ENCODE measurements around the gene GOLPH3.
"Not testable (repeated sequence)": the region's sequence is repeated elsewhere in the genome, so short reads cannot be mapped to it uniquely, and the experiment has no call there.

Gene GOLPH3

DNA sequence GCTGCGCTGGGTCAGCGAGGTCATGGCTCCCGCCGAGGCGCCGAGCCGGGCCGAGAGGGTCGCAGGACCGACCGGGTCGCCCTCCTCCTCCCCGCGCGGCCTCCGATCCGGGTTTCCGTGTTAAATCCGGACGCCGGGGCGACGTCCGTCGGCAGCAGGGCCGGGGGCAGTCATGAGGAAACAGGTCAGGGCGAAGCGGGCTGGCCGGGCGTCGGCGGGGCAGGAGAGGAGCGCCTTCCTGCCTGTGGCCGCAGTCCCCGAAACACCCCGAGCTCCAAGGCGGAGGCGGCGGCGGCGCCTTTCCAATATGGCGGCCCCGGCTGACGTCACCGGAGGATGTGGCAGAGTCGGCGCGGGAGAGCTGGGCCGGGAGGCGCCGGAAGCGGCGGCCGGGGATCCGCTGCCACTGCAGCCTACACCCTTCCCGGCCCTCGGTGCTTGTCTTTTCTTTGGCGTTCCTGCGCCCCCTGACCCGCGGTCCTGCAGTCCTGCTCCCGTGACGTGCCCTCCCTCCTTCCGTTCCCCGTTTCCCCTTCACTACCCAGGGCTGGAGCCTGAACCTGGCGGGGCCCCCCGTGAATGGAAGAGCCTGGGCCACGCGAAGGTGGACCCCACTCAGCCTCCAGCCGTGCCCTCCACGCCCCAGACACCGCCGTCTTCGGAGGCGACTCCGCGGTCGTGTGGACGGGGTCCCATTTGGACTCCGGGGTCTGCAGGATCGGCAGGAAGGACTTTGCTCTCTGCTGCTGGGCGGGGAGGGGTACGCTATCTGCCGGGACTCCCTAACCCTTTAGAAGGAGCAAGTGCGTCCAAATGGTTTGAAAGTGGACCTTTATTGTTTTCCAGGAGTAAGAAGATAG lies at the start of gene GOLPH3:
Gene GOLPH3, minus strand, starts transcription at position 309 of the 860 bp plus-strand sequence. Its CDS starts 285 bp downstream, at position 24.
- DNase-seq, result peak; percentile 89

DNA sequence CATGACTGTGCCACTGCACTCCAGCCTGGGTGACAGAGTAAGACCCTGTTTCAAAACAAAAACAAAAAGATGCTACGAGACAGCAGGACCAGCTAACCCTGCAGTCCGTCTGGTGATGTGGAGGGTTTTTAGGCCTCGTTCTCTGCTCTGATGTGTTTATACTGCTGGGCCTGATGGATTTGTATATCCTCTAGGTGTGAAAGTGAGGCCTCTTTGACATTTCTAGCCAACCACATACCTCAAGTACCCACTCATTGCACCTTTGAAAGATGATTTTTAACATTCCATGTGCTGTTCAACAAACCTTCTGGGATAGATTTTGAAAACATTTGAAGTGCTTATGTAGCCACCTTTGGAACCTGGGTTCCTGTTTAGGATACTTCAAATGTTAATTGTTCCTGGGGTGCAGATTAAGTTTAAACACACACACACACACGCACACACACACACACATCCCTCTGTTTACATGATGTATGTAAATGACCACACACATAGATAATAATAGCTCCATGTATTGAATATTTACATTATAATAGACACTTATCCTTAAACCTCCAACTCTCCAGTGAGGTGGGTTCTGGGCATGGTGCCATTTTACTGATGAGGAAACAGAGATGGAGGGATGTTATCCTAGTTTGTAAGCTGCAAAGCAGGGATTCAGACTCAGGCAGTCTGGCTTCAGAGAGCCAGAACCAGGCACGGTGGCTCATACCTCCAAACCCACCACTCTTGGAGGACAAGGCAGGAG lies 48.8 kb upstream of the GOLPH3 start:
- DNase-seq, result no peak

DNA sequence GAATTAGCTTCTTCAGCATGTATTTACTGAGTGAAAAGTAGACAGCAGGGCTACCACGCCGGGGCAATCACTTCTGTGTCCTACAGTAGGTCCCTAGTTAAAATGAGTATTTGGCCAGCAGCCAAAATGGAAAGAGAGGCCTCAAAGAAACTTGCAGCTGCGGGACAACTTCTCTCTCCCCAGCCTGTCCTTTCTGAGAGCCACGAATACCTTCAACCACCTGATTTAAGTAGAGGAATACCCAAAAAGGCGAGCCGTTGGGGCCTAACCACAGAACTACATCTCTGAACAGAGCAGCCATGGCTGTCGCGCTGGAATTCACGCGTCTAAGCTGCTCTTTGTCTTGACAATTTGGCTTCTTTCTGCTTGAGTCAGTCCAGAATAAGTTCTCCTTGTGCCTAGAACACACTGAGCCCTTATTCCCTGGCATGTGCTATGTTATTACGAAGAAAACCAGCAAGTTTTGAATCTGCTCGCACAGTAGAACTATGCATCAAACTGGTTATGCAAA lies 43.8 kb upstream of the GOLPH3 start:
- DNase-seq, result no peak

DNA sequence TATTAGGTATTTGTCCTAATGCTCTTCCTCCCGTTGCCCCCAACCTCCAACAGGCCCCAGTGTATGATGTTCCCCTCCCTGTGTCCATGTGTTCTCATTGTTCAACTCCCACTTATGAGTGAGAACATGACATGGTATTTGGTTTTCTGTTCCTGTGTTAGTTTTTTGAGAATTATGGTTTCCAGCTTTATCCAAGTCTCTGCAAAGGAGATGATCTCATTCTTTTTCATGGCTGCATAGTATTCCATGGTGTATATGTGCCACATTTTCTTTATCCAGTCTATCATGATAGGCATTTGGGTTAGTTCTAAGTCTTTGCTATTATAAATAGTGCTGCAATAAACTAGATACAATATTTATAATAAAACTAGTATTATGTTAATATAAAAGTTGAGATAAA lies 40.2 kb upstream of the GOLPH3 start:
- not testable (repeated sequence) for DNase-seq

DNA sequence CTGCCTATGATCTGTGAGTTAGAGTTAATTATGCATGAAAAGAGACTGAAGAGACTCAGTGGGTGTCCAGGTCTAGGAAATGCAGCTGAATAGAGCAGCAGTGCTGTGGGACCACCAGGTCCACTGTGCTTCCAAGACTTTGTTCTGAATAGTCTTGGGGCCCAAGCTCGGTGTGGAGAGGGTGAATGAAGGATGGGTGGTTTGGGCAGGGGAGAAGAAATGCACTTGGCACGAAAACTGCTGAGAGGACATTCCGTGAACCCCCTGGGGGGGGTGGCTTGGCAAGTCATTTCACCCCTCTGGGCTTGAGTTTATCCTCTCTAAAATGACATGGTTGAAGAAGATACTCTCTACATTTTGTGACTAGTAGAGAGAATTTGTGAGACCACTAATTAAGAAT lies 36.0 kb upstream of the GOLPH3 start:
- no peak for DNase-seq

DNA sequence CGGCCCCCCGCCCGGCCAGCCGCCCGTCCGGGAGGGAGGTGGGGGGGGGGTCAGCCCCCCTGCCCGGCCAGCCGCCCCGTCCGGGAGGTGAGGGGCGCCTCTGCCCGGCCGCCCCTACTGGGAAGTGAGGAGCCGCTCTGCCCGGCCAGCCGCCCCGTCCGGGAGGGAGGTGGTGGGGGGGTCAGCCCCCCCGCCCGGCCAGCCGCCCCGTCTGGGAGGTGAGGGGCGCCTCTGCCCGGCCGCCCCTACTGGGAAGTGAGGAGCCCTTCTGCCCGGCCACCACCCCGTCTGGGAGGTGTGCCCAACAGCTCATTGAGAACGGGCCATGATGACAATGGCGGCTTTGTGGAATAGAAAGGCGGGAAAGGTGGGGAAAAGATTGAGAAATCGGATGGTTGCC lies 34.7 kb upstream of the GOLPH3 start:
- DNase-seq, result not testable (repeated sequence)

DNA sequence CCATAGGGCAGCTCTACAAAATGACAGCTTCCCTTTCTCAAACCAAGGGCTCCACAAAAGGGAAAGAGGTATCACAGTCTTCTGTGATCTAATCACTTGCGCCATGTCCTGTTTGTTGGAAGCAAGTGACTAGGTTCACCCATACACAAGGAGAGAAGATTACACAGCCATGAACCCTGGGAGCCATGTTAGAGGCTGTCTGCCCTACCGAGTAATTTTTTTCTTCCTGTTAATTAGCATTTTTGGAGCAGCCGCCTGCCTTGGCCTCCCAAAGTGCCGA lies 33.2 kb upstream of the GOLPH3 start:
- no peak for DNase-seq

DNA sequence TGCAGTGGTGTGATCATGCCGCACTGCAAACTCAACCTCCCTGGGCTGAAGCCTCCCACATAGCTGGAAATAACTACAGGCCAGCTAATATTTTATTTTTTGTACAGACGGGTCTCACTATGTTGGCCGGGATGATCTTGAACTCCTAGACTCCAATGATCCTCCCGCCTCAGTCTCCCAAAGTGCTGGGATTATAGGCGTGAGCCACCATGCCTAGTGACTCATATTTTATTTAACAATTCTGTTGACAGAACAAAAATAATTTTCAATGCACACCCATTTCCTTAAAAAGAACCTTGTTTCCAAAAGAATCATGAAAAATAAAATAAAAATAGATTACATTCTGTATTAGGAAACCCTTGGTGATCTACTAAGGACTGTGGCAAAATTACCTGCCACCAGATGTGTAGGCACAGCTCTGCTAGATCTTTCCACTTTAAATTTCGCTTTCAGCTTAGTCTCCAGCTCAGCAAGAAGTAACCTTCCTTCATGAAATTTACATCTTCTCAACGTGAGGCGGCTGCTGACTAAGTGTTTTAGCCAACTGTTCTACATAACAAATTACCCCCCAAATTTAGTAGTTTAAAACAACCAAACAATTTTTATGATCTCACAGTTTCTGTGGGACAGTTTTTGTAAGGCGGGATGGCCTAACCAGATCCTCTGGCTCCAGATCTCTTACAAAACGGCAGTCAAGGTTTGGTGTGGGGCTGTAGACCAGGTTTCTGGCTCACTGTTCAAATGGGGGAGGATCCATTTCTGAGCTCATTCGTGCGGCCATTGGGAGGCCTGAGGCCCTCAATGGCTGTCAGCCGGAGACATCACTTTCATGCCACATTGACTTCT lies 32.6 kb upstream of the GOLPH3 start:
- DNase-seq, result no peak

DNA sequence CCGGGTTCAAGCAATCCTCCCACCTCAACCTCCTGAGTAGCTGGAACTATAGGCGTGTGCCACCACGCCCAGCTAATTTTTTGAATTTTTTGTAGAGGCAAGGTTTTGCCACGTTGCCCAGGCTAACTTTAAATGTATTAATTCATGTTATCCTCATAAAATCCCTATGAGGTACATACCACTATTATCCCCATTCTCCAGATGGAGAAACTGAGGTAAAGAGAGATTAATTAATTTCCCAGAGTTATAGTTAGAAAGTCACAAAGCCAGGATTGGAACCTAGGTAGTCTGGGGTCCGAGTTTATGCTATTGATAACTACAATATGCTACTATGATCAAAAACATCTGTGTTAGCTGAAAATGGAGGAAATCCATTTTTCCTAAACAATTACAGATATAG lies 31.9 kb upstream of the GOLPH3 start:
- DNase-seq, result no peak

DNA sequence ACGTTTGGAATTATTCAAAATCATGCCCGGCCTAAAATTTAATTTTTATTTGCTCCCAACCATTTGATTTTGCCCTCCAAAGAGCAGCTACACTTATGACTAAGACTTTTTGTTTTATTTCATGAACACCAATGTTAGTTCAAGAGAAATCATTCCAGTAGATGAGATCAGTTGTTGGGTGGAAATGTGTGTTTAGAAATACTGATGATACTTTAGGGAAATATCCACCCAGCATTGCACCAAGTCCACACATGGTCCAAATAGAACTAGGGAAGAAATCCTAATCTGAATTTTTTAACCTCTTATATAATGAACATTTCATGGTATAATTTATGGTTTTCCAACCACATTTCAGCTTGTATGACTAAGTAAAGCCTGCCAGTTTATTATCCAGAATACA lies 28.3 kb upstream of the GOLPH3 start:
- DNase-seq, result no peak

DNA sequence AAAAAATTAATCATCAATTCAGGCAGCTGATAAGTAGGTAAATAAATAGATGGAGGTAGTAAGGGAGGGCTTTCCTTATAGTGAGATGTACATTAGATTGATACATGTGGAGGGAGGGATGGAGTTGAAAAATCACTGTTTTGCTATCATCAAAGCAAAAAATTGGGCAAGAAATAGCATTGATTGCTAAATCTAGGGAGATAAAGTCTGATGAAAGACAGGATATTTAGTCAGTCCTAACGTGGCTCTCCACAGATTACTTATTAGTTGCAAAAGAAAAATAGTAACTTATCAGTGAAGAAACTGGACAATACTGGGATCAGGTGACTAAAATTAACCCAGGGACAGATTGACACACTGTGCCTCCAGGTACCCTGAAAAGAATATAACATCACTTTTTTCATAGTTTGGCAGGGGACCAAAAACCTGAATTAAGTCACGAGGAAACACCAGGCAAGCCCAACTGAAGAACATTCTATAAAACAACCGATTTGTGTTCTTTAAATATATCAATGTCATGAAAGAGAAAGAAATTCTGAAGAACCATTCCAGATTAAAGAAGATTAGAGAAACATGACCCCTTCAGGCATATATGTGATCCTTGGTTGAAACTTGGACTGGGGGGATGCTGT lies 27.1 kb upstream of the GOLPH3 start:
- DNase-seq, result no peak

DNA sequence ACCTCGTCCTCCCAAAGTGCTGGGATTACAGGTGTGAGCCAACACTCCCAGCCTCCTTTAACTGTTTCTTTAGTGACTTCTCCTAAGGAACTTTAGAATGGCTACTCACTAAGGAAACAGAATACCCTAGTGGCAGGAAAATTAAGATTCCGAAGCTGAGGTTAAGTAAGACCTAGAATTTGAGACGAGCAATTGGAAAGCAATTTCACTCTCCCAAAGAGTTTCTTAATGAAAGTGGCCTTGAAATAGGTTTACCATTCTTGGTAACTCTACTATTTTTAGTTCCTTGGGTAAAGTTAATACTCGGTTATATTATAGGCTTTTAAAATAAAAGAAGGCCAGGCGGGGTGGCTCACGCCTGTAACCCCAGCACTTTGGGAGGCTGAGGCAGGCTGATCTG lies 22.9 kb upstream of the GOLPH3 start:
- no peak for DNase-seq

DNA sequence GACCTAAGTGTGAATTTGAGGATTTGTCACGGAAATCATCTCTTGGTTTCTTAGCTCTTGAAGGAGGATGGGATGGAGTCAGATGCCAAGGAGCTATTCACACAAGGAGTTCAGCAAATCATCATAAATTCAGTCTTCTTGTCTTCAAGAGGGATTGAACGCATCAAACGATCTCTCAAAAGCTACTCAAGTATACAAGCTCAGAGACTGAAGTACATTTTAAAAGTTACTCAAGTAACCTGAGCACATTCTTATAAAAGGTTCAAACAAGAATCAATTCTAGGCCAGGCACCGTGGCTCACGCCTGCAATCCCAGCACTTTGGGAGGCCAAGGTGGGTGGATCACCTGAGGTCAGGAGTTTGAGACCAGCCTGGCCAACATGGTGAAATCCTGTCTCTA lies 21.1 kb upstream of the GOLPH3 start:
- DNase-seq, result no peak

DNA sequence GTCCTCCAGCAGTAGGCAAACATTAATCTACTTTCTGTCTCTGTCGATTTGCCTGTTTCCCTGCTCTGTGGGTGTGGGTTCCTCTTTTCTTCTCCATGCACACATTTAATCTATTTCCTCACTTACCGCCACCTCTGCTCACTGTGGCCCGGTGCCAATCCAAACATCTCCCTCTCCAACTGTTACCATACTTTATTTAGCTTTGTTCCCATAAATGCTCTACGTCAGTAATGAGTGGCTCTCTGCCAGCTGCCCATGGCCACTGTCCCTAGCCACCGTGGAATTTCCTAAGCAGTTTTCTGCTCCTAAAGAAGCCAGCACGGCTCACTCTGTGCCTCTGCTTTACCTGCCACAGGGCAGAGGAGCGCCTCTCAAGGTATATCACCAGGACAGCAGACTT lies 19.5 kb upstream of the GOLPH3 start:
- DNase-seq, result no peak

DNA sequence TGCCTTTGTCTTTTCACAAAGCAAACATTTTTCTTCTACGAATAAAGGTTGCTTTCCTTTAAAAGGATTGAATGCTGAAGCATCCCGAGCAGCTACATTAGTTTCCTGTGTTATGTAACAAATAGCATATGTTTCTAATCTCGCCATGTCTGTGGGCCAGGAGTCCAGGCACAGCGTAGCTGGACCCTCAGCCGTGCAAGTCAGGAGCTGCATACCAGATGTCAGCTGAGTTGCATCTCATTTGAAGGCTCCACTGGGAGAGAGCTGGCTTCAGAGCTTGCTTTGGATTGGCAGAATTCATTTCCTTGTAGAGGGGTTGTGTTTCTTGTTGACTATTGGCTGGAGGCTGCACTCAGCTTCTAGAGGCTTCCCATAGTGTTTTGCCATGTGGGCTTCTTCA lies 16.0 kb upstream of the GOLPH3 start:
- DNase-seq, result no peak

DNA sequence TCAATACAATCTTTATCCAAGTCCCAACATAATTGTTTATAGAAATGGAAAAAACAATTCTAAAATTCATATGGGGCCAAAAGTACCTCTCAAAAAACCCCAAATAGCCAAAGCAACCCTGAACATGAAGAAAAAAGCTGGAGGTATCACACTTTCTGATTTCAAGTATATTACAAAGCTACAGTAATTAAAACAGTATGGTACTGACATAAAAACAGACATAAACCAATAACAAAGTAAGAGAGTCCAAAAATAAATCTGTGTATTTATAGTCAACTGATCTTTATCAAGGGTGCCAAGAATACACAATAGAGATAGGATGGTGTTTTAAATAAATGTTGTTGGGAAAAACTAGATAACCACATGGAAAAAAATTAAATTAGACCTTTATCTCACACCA lies 13.6 kb upstream of the GOLPH3 start:
- no peak for DNase-seq

DNA sequence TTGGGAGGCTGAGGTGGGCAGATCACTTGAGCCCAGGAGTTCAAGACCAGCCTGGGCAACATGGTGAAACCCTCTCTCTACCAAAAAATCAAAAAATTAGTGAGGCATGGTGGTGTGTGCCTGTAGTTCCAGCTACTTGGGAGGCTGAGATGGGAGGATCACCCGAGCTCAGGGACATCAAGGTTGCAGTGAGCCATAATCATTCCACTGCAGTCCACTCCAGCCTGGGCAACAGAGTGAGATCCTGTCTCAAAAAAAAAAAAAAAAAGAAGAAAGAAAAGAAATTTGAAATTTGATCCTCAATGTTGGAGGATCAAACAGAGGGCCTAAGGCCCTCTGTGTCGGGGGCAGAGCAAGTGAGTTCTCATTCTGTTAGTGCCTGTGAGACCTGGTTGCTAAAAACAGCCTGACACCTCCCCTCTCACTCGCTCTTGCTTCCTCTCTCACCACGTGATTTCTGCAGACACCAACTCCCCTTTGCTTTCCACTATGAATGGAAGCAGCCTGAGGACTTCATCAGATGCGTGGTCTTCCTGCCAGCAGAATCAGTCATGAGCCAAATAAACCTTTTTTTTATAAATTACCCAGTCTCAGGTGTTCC lies 8.4 kb upstream of the GOLPH3 start:
- no peak for DNase-seq

DNA sequence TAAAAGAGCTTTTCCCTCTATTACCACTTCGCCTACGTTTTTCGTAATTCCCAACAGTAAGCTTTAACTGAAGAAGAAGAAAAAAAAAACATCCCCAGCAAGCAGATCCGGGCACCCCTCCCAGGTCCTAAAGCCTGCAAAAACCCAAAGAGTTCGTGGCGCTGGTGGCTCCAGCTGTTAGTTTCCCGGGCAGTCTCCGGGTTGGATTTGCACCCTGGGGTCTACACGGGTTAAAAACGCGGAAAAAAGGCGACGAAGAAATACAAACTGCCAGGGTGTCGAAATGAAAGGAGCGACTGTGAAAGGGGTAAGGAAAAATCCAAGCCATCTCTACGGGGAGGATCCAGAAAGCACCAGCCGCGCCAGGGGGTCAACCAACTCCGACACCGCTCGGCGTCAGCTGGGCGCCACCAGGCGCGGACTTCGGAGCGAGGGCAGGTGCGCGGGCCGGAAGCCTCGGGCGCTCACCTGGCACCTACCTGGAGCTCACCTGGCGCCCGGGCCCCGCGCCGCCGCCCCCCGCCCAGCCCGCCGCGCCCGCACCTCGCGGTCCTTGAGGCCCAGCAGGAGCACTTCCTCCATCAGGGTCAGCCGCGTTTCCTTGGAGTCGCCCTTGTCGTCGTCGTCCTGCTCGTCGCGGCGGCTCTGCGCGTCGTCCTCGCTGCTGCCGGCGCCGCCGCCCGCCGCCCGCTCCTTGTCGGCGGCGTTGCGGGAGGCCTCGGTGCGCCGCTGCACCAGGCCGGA lies 680 bp downstream of the GOLPH3 start:
- DNase-seq, result peak; percentile 14

DNA sequence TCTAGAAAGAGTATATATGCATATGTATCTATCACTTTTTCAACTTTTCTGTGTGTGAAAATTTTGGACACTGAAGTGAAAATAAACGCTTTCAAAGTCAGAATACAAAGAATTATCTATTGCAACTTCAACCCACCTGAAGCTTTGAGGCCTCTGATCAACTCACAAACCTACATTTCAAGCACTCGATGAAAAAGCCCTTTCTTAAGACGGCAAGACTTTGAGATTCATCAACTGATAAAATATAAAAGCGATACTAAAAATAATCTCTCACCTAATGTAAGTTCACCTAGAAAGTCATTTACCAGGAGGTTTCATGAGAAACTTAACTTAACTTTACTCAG lies 1.2 kb downstream of the GOLPH3 start:
- DNase-seq, result no peak

DNA sequence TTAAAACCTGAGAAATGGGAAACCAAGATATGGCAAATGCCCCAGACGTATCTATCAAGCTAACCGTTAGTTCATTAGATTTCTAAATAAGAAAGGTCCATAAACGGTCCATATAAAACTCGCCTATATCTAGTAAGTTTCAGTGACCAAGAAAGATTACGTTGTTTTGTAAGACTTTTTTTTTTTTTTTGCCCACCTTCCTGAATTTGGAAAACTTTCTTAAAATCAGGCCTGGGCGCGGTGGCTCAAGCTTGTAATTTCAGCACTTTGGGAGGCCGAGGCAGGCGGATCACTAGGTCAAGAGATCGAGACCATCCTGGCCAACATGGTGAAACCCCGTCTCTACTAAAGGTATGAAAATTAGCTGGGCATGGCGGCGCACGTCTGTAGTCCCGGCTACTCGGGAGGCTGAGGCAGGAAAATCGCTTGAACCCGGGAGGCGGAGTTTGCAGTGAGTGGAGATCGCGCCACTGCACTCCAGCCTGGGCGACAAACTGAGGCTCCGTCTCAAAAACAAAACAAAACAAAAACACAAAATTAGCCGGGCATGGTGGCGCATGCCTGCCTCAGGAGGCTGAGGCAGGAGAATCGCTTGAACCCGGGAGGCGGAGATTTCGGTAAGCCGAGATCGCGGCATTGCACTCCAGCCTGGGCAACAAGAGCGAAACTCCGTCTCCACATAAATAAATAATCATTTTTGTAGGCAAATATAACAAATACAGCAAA lies 1.8 kb downstream of the GOLPH3 start:
- not testable (repeated sequence) for DNase-seq
